IMR-90 (cell line): ENCODE results near the gene ZFPM1. TPM values are rescaled to one million over a fixed set of nuclear protein-coding genes. Genes with fewer than 3 reads are reported as not detected.

Experiments
- ATAC-seq: fragments of 200-7000 bp; cut with Tn5 transposase; 2 replicates; pipeline ENCODE4 v1.9.1; 2020; ENCODE audit warnings: low read depth, mild to moderate bottlenecking, moderate library complexity
- BruUV-seq: library from RNA; stranded (reverse); fragments of 400-500 nt; replicated peaks from 2 replicates; lab custom pipeline; 2021; lab: Mats Ljungman, UMichigan
- CTCF ChIA-PET: fragments of 300-600 bp; formaldehyde crosslinking; extraction: SDS; loops from one replicate; lab custom pipeline; 2021; ENCODE audit warnings: antibody characterized with exemption; lab: Yijun Ruan, JAX
- POLR2A ChIA-PET: fragments of 300-600 bp; sonication (Branson Sonifier 250); formaldehyde crosslinking; loops from one replicate; lab custom pipeline; 2022; ENCODE audit warnings: antibody characterized with exemption; ENCODE audit not compliant: unreplicated experiment; lab: Charles Lee
- DNase-seq: peaks from one replicate; pipeline ENCODE4 v3.0.0; 2013
- H2AFZ ChIP-seq: replicated peaks from 2 replicates; pipeline ENCODE3; 2013; ENCODE audit warnings: low read length, mild to moderate bottlenecking; ENCODE audit not compliant: poor library complexity
- H2AK5ac ChIP-seq: 2 replicates; pipeline ENCODE4 v1.6.1; 2013; ENCODE audit warnings: low read depth, low read length, inconsistent platforms
- H2AK9ac ChIP-seq: replicated peaks from 2 replicates; pipeline ENCODE3; 2013; ENCODE audit warnings: mild to moderate bottlenecking, low read depth, low read length, moderate library complexity; ENCODE audit not compliant: poor library complexity
- H2BK120ac ChIP-seq: 2 replicates; pipeline ENCODE4 v1.6.1; 2013; ENCODE audit warnings: low read depth, low read length, inconsistent platforms
- H2BK15ac ChIP-seq: 3 replicates; pipeline ENCODE4 v1.6.1; 2013; ENCODE audit warnings: low read depth, low read length, inconsistent platforms
- H2BK20ac ChIP-seq: 2 replicates; pipeline ENCODE4 v1.6.1; 2013; ENCODE audit warnings: low read depth, mild to moderate bottlenecking, inconsistent platforms, low read length, moderate library complexity
- H2BK5ac ChIP-seq: 2 replicates; pipeline ENCODE4 v1.6.1; 2013; ENCODE audit warnings: mild to moderate bottlenecking, low read depth, low read length, inconsistent platforms; ENCODE audit not compliant: poor library complexity, severe bottlenecking
- H3K14ac ChIP-seq: replicated peaks from 2 replicates; pipeline ENCODE4 v1.6.1; 2013; ENCODE audit warnings: low read depth, low read length, inconsistent platforms
- H3K18ac ChIP-seq: 2 replicates; pipeline ENCODE4 v1.6.1; 2013; ENCODE audit warnings: low read depth, low read length, control low read depth
- H3K23ac ChIP-seq: 2 replicates; pipeline ENCODE4 v1.6.1; 2013; ENCODE audit warnings: low read depth, low read length, inconsistent platforms
- H3K27ac ChIP-seq: 2 replicates; pipeline ENCODE4 v1.5.1; 2013; ENCODE audit warnings: mild to moderate bottlenecking, control low read depth, low read length; ENCODE audit not compliant: insufficient read depth
- H3K27me3 ChIP-seq: 2 replicates; pipeline ENCODE4 v1.6.1; 2013; ENCODE audit warnings: low read length; ENCODE audit not compliant: control insufficient read depth, insufficient read depth
- H3K36me3 ChIP-seq: 2 replicates; pipeline ENCODE4 v1.6.1; 2013; ENCODE audit warnings: low read length, mixed read lengths; ENCODE audit not compliant: control insufficient read depth, insufficient read depth
- H3K4ac ChIP-seq: 2 replicates; pipeline ENCODE4 v1.6.1; 2013; ENCODE audit warnings: low read depth, low read length, inconsistent platforms
- H3K4me1 ChIP-seq: 2 replicates; pipeline ENCODE4 v1.6.1; 2013; ENCODE audit warnings: low read length, mixed read lengths; ENCODE audit not compliant: control insufficient read depth, insufficient read depth
- H3K4me2 ChIP-seq: 2 replicates; pipeline ENCODE4 v1.6.1; 2013; ENCODE audit warnings: low read depth, mild to moderate bottlenecking, control low read depth, low read length, moderate library complexity
- H3K4me3 ChIP-seq: 2 replicates; pipeline ENCODE4 v1.5.1; 2013; ENCODE audit warnings: low read depth, mild to moderate bottlenecking, control low read depth, low read length, moderate library complexity; ENCODE audit not compliant: insufficient read depth
- H3K56ac ChIP-seq: 2 replicates; pipeline ENCODE4 v1.6.1; 2013; ENCODE audit warnings: low read length, inconsistent platforms; ENCODE audit not compliant: insufficient read depth; ENCODE audit errors: extremely low read depth
- H3K79me1 ChIP-seq, 2 experiments: 2 replicates each; pipeline ENCODE4 v1.6.1; 2013; ENCODE audit warnings: low read length in 2 of 2, inconsistent platforms in 1 of 2, low read depth in 1 of 2
- H3K9ac ChIP-seq: 2 replicates; pipeline ENCODE4 v1.6.1; 2013; ENCODE audit warnings: low read depth, low read length, control low read depth
- H3K9me1 ChIP-seq: 2 replicates; pipeline ENCODE4 v1.6.1; 2013; ENCODE audit warnings: low read length, inconsistent platforms; ENCODE audit not compliant: insufficient read depth
- H3K9me3 ChIP-seq: 2 replicates; pipeline ENCODE4 v1.6.1; 2013; ENCODE audit warnings: low read length; ENCODE audit not compliant: control insufficient read depth, insufficient read depth
- H4K20me1 ChIP-seq: 2 replicates; pipeline ENCODE4 v1.6.1; 2013; ENCODE audit warnings: low read length, inconsistent platforms; ENCODE audit not compliant: insufficient read depth
- H4K5ac ChIP-seq: 2 replicates; pipeline ENCODE4 v1.6.1; 2013; ENCODE audit warnings: mild to moderate bottlenecking, low read depth, low read length, control low read depth
- H4K8ac ChIP-seq, 2 experiments: 2 replicates each; pipeline ENCODE4 v1.6.1; 2013; ENCODE audit warnings: low read depth in 2 of 2, low read length in 2 of 2, control low read depth in 1 of 2, inconsistent platforms in 1 of 2
- H4K91ac ChIP-seq: 2 replicates; pipeline ENCODE4 v1.6.1; 2013; ENCODE audit warnings: low read depth, low read length, inconsistent platforms; ENCODE audit not compliant: insufficient read depth
- BHLHE40 ChIP-seq: fragments of 150-350 bp; IDR thresholded peaks from 2 replicates; pipeline ENCODE4 v1.6.1; 2016; ENCODE audit warnings: mild to moderate bottlenecking, low read depth, low read length
- CEBPB ChIP-seq: IDR thresholded peaks from 2 replicates; pipeline ENCODE4 v1.6.1; 2012; ENCODE audit warnings: low read depth, low read length, improper control_type of control experiment
- MAZ ChIP-seq: IDR thresholded peaks from 2 replicates; pipeline ENCODE4 v1.6.1; 2012; ENCODE audit warnings: low read depth, mild to moderate bottlenecking, low read length, improper control_type of control experiment, moderate library complexity, borderline replicate concordance
- RAD21 ChIP-seq: IDR thresholded peaks from 2 replicates; pipeline ENCODE4 v1.6.1; 2012; ENCODE audit warnings: low read length, improper control_type of control experiment
- SMC3 ChIP-seq: fragments of 150-350 bp; IDR thresholded peaks from 2 replicates; pipeline ENCODE4 v1.6.1; 2016; ENCODE audit warnings: low read depth, mild to moderate bottlenecking, antibody characterized with exemption, low read length, moderate library complexity
- WGBS, 2 experiments: methylation state at CpG; one replicate each; pipeline versions ENCODE4 v1.1.5 to v1.1.7; 2013; ENCODE audit warnings: missing lambda C conversion rate in 2 of 2; ENCODE audit not compliant: insufficient read length in 1 of 2; ENCODE audit errors: extremely low coverage in 2 of 2; 5-methylcytosine and 5-hydroxymethylcytosine counted together
- dilution Hi-C: fragments of 300-500 bp; cut with HindIII; formaldehyde crosslinking; loops from one replicate; pipeline ENCODE4 v1.14.3; 2018; ENCODE audit warnings: low sequenced_read_pairs; ENCODE audit not compliant: unreplicated experiment
- in situ Hi-C: fragments of 300-500 bp; cut with MboI; formaldehyde crosslinking; loops from 3 replicates; pipeline ENCODE4 v1.14.3; 2019; ENCODE audit warnings: low sequenced_read_pairs, inconsistent platforms, mixed read lengths
- intact Hi-C: fragments of 100-400 bp; cut with micrococcal nuclease; formaldehyde crosslinking; loops from 2 replicates; pipeline ENCODE4 v1.10.0; 2022
- polyA plus RNA-seq, 3 experiments: library from polyadenylated mRNA; depleted of rRNA; stranded (reverse); fragments of >200 nt; gene quantifications; 2 replicates each; pipeline ENCODE4 v1.2.3, GENCODE V29; 2012; ENCODE audit warnings: low replicate concordance in 1 of 3
- total RNA-seq: library from RNA; depleted of rRNA; stranded (reverse); fragments of >200 nt; gene quantifications from 2 replicates; pipeline ENCODE4 v1.2.3, GENCODE V29; 2012
- TF ChIP-seq, protein P1 (sequence below): fragments of 150-350 bp; IDR thresholded peaks from 2 replicates; pipeline ENCODE4 v1.6.1; 2017; ENCODE audit warnings: mild to moderate bottlenecking, antibody characterized with exemption, low read length, low read depth
- TF ChIP-seq, protein P2 (sequence below): conservative IDR thresholded peaks from 2 replicates; pipeline ENCODE4 v1.5.1; 2012; ENCODE audit warnings: mild to moderate bottlenecking, low read depth, low read length, improper control_type of control experiment

ZFPM1 gene
- total and polyA plus RNA-seq, 2 of the 4 experiments (the other 2 are of a cell fraction) = 0.36 to 1.1 TPM

DNA sequence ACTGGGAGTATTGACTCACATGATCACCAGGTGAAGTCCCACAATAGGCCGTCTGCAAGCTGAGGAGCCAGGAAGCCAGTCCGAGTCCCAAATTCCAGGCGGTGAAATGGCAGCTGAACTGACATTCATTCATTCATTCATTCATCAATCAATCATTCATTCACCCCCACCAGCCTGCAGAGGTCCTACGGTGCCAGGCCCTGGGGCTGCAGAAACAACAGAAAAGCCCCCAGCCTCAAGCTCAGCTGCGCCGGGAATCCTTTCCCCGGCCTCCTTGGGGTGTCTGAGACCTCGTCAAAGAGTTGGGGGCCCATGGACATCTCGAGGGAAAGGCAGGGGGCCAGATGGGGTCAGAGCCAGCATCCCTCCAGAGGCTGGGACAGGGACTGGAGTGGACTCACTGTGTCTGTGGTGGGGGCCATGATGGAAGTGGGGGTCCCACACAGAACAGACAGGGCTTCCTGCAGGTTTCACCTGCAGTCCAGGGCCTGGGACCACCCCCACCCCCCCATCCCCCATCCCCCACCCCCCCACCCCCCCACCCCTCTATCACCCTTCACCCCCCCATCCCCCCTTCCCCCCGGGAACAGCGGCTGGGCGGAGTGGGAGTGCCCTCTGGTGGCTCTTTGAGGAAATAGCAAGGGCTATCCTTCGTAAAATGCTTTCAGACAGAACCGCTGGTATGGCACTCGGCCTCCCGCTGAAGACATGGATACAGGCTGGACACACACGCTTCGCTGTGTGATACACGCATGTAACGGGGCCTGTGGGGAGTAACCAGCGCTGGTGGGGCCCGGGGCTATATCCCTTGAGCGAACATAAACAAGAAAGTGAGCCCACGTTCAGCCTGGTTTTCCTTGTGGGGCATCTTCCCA lies 108.6 kb downstream of the ZFPM1 start:
- no peak overlapping the region for H2BK15ac ChIP-seq
- BruUV-seq = no TSS peak
- no peak overlapping the region for H3K23ac ChIP-seq
- no peaks in the 10 kb centered on the region for H3K79me1 ChIP-seq
- 25% methylated on average over 10 of the region's 24 CpGs; no CpG with 5 or more reads in 1 of the 2 experiments for WGBS, 2 experiments
- H3K9me1 ChIP-seq = 0 out of 2 replicates have a peak, but pooled peaks cover 2% of the 10 kb centered on the region
- H4K91ac ChIP-seq = no peak overlapping the region
- H3K9me3 ChIP-seq = no peaks in the 10 kb centered on the region
- H3K36me3 ChIP-seq = no peaks in the 10 kb centered on the region
- ATAC-seq (peak; percentile 94), DNase-seq (peak; percentile 43)
- dilution Hi-C loops = no loop called here
- H3K4ac ChIP-seq = 0 out of 2 replicates have a peak overlapping the region, but pooled peaks have one; percentile 2
- H3K18ac ChIP-seq = no peak overlapping the region
- intact Hi-C loops = loop anchor here (1.0 to 10.0 kb wide), 2 partner anchors 118 to 607 kb away; partner anchors contain the start of gene BANP
- H3K56ac ChIP-seq = no peak overlapping the region
- in situ Hi-C loops = no loop called here
- H3K27ac ChIP-seq = no peak overlapping the region
- H4K5ac ChIP-seq = no peak overlapping the region
- no peak overlapping the region for H2AK9ac ChIP-seq
- POLR2A ChIA-PET = no interaction called here
- no peak overlapping the region for H2AK5ac ChIP-seq
- H2BK120ac ChIP-seq = no peak overlapping the region
- H3K27me3 ChIP-seq = peaks cover 8% of the 10 kb centered on the region
- no peak overlapping the region for H2BK5ac ChIP-seq
- CTCF ChIA-PET = interaction anchor here (0.5 kb wide), 1 partner anchor 684 kb away, joined by 3 read pairs; no protein-coding TSS in a partner anchor
- peak overlapping the region; percentile 1; the same call in 1 of the 2 replicates for H2BK20ac ChIP-seq
- no peak overlapping the region for H4K8ac ChIP-seq
- TF ChIP-seq RAD21 = peak; percentile 82
- peak; percentile 83; the same call in 1 of the 2 replicates for TF ChIP-seq MAZ
- TF ChIP-seq CEBPB = no peak
- TF ChIP-seq, protein P1, sequence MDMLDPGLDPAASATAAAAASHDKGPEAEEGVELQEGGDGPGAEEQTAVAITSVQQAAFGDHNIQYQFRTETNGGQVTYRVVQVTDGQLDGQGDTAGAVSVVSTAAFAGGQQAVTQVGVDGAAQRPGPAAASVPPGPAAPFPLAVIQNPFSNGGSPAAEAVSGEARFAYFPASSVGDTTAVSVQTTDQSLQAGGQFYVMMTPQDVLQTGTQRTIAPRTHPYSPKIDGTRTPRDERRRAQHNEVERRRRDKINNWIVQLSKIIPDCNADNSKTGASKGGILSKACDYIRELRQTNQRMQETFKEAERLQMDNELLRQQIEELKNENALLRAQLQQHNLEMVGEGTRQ = no peak
- peak; percentile 70 for TF ChIP-seq SMC3
- no peak for TF ChIP-seq BHLHE40
- TF ChIP-seq, protein P2, sequence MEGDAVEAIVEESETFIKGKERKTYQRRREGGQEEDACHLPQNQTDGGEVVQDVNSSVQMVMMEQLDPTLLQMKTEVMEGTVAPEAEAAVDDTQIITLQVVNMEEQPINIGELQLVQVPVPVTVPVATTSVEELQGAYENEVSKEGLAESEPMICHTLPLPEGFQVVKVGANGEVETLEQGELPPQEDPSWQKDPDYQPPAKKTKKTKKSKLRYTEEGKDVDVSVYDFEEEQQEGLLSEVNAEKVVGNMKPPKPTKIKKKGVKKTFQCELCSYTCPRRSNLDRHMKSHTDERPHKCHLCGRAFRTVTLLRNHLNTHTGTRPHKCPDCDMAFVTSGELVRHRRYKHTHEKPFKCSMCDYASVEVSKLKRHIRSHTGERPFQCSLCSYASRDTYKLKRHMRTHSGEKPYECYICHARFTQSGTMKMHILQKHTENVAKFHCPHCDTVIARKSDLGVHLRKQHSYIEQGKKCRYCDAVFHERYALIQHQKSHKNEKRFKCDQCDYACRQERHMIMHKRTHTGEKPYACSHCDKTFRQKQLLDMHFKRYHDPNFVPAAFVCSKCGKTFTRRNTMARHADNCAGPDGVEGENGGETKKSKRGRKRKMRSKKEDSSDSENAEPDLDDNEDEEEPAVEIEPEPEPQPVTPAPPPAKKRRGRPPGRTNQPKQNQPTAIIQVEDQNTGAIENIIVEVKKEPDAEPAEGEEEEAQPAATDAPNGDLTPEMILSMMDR = peak; percentile 81
- no peaks in the 10 kb centered on the region; the same call in 1 of the 2 replicates for H3K4me1 ChIP-seq
- no peak overlapping the region; the same call in 1 of the 2 replicates for H3K4me3 ChIP-seq
- peak overlapping the region; percentile 73 for H3K4me2 ChIP-seq
- H3K14ac ChIP-seq = no peak overlapping the region
- H3K9ac ChIP-seq = peak overlapping the region; percentile 33; the same call in 1 of the 2 replicates
- H4K20me1 ChIP-seq = no peaks in the 10 kb centered on the region
- peak overlapping the region; percentile 77 for H2AFZ ChIP-seq
